Activated naive CD4-positive, alpha-beta T cell treated with anti-CD3 and anti-CD28 coated beads for 36 hours (primary cell): ENCODE measurements around the gene ZNF784. TPM values are rescaled to one million over a fixed set of nuclear protein-coding genes. Genes with fewer than 3 reads are reported as not detected.

ENCODE experiments used
- CTCF ChIA-PET: fragments of 350-600 bp; sonication (Branson Sonifier 250); formaldehyde crosslinking; loops from one replicate; lab custom pipeline; 2021; ENCODE audit warnings: antibody characterized with exemption; lab: Charles Lee
- DNase-seq: peaks from one replicate; pipeline ENCODE4 v3.0.0-alpha.2; 2020
- H3K27ac Mint-ChIP-seq: one replicate; pipeline ENCODE4 v1.8.0; 2021; ENCODE audit warnings: mild to moderate bottlenecking, mixed read lengths
- H3K27me3 Mint-ChIP-seq: one replicate; pipeline ENCODE4 v1.8.0; 2021; ENCODE audit warnings: low read depth, mixed read lengths
- H3K36me3 Mint-ChIP-seq: one replicate; pipeline ENCODE4 v1.8.0; 2021; ENCODE audit warnings: low read depth, mixed read lengths
- H3K4me1 Mint-ChIP-seq: one replicate; pipeline ENCODE4 v1.8.0; 2021; ENCODE audit warnings: low read depth, mixed read lengths
- H3K4me3 Mint-ChIP-seq: one replicate; pipeline ENCODE4 v1.8.0; 2021; ENCODE audit warnings: mild to moderate bottlenecking, moderate library complexity, mixed read lengths
- H3K9me3 Mint-ChIP-seq: one replicate; pipeline ENCODE4 v1.8.0; 2021; ENCODE audit warnings: mixed read lengths
- intact Hi-C: fragments of 100-400 bp; cut with micrococcal nuclease; formaldehyde crosslinking; loops from one replicate; pipeline ENCODE4 v1.15.1; 2023
- total RNA-seq, 2 experiments: library from RNA; stranded (reverse); gene quantifications; one replicate each; pipeline ENCODE4 v1.2.3, GENCODE V29; 2021

ZNF784 gene, protein sequence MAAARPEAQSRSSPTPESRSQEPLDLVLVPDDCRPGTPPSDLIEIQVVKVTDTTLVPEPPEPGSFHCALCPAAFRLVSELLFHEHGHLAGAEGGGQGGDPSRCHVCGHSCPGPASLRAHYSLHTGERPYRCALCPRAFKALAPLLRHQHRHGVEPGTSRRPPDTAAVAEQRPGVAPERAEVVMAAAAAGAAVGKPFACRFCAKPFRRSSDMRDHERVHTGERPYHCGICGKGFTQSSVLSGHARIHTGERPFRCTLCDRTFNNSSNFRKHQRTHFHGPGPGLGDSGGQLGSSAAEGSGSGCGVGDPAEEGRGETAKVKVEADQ
- 1 to 10 TPM; 3.7 to 4.0 TPM for total RNA-seq

DNA sequence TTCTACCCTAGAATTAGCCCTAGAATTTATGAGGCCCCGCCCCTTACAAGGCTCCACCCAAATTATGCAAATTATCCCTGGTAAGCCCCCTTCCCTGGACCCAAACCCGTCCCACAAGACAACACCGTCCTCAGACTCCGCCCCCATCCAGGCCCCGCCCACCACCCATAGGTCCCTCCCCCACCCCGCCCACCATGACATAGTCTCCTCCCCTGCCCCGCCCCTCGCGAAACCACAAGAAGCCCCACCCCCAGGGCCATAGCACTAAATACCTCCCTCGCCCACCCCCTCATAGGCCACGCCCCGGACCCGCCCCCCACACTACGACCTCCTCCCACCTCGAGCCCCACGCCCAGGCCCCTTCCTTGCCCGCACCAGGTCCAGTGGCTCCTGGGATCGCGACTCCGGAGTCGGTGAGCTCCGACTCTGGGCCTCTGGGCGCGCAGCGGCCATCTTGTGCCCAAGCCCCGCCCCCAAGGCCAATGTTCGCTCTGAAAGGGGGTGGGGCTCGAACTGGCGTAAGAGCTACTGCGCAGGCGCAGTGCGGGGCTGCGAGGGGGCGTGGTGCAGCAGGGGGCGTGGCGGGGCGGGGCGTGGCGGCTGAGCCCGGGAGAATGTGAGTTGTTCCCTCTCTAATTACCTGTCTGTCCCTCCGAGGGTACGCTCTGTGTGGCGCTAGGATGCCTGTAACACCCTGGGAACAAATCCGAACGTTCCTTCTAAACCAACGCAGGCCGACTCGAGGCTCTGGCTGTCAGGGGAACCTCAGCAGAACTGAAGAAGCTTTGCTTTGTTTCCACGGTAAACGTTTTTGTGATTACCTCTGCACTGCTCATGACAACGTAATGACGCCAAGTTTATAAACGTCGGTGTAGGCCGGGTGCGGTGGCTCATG is at the start of gene ZNF784:
Gene ZNF784 (minus strand): TSS at position 458 of the 895 bp plus-strand sequence. CDS start 5 bp downstream, at position 453.
- DNase-seq = peak; percentile 93
- Mint-ChIP-seq H3K27me3 (no peaks in the 10 kb centered on the region), H3K36me3 (peaks cover 9% of the 10 kb centered on the region), H3K9me3 (no peaks in the 10 kb centered on the region), H3K4me3 (peak within 1 kb of the TSS; percentile 92), H3K27ac (peak within 1 kb of the TSS; percentile 95), H3K4me1 (peaks cover 56% of the 10 kb centered on the region)
- CTCF ChIA-PET = interaction anchor here (0.9 to 4.4 kb wide), 6 partner anchors 9 to 157 kb away, joined by 4 to 25 read pairs (median 8); partner anchors contain the start of genes FIZ1 and ZNF865
- intact Hi-C loops = loop anchor here (1.0 kb wide), 7 partner anchors 8 to 344 kb away; partner anchors contain the start of genes FIZ1, HSPBP1, ISOC2 and U2AF2

DNA sequence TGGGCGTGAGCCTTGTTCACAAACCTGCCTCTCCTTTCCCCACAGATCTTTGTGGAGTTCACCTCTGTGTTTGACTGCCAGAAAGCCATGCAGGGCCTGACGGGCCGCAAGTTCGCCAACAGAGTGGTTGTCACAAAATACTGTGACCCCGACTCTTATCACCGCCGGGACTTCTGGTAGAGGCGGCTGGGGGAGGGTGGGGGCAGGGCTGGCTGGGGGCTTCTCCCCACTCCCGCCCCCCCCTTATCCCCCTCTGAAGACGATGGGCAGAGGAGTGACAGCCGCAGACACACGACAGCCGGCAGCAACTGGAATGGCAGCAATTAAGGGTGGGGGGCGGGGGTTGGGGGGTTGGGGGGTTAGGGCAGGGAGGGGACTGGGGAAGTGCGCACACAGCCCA is 49.5 kb upstream of the ZNF784 start:
- no peaks in the 10 kb centered on the region for H3K9me3 Mint-ChIP-seq
- intact Hi-C loops = loop anchor here (2.0 kb wide), 1 partner anchor 39 kb away; no protein-coding TSS in a partner anchor
- no peaks in the 10 kb centered on the region for H3K27me3 Mint-ChIP-seq
- CTCF ChIA-PET = no interaction called here
- H3K36me3 Mint-ChIP-seq = peaks cover 32% of the 10 kb centered on the region
- peak overlapping the region; percentile 22 for H3K27ac Mint-ChIP-seq
- no peak overlapping the region for H3K4me3 Mint-ChIP-seq
- no peak for DNase-seq
- peaks cover 62% of the 10 kb centered on the region for H3K4me1 Mint-ChIP-seq

DNA sequence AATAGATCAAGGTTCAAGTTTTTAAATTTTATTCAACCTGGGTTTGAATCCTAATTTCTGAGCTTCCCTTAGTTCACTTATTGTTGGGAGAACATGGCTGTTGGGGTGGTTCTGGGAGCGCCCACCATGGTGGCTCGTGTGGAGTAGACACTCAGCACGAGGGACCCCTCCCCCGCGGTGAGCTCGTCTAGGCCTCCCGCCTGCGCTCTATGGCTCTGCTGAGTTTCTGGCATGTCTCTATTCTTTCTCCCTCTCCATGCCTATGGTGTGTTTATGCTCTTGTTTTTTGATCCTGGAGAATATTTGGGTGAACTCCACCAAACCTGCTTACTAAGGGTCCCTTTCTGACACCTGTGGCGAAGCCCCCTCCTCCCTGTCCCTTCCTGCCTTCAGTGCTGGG is 49.1 kb upstream of the ZNF784 start:
- Mint-ChIP-seq H3K27me3 (no peaks in the 10 kb centered on the region), H3K4me1 (peaks cover 58% of the 10 kb centered on the region), H3K9me3 (no peaks in the 10 kb centered on the region), H3K27ac (peak overlapping the region; percentile 22), H3K4me3 (no peak overlapping the region), H3K36me3 (peaks cover 32% of the 10 kb centered on the region)
- CTCF ChIA-PET = interaction anchor here (0.7 to 1.1 kb wide), 2 partner anchors 26 to 170 kb away, joined by 3 to 4 read pairs; no protein-coding TSS in a partner anchor
- no peak for DNase-seq
- intact Hi-C loops = no loop called here

DNA sequence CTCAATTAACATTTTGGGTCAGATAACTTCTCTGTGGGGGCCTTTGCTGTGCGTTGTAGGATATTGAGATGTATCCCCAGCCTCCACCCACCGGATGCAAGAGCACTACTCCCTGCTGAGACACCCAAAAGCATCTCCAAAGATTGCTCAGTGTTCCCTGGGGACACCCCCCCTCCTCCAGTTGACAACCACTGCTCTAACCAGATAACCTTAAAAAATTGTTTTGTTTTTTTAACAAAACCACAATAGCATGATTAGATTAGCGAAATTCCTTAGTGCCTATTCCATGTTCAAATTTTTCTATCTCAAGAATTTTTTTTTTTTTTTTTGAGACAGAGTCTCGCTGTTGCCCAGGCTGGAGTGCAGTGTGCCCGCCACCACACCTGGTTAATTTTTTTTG is 48.1 kb upstream of the ZNF784 start:
- Mint-ChIP-seq H3K4me3 (no peak overlapping the region), H3K27me3 (no peaks in the 10 kb centered on the region), H3K4me1 (peaks cover 52% of the 10 kb centered on the region), H3K36me3 (peaks cover 40% of the 10 kb centered on the region), H3K27ac (no peak overlapping the region), H3K9me3 (no peaks in the 10 kb centered on the region)
- no peak for DNase-seq
- intact Hi-C loops = no loop called here
- CTCF ChIA-PET = interaction anchor here (0.8 to 2.0 kb wide), 4 partner anchors 10 to 169 kb away, joined by 3 to 9 read pairs (median 4); no protein-coding TSS in a partner anchor

DNA sequence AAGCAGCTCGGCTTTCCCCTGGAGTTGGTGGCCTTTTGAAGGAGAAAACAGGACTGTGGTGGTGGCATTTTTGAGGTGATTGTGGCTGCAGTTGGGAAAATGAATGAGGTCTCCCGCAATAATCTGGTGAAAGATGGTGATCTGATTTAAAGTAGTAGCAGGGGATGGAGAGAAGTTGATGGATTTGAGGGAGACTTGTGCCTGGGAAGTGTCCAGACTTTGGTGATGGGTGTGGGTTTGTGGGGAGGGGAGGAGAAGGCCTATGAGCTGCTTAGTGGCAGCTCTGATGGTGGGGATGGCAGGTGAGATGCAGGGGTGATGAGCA is 46.6 kb upstream of the ZNF784 start:
- CTCF ChIA-PET = interaction anchor here (1.2 to 2.0 kb wide), 3 partner anchors 8 to 39 kb away, joined by 3 to 10 read pairs (median 9); no protein-coding TSS in a partner anchor
- DNase-seq = no peak
- H3K4me1 Mint-ChIP-seq = peaks cover 44% of the 10 kb centered on the region
- H3K27ac Mint-ChIP-seq = no peak overlapping the region
- no peaks in the 10 kb centered on the region for H3K27me3 Mint-ChIP-seq
- H3K9me3 Mint-ChIP-seq = no peaks in the 10 kb centered on the region
- intact Hi-C loops = no loop called here
- no peak overlapping the region for H3K4me3 Mint-ChIP-seq
- H3K36me3 Mint-ChIP-seq = peaks cover 43% of the 10 kb centered on the region

DNA sequence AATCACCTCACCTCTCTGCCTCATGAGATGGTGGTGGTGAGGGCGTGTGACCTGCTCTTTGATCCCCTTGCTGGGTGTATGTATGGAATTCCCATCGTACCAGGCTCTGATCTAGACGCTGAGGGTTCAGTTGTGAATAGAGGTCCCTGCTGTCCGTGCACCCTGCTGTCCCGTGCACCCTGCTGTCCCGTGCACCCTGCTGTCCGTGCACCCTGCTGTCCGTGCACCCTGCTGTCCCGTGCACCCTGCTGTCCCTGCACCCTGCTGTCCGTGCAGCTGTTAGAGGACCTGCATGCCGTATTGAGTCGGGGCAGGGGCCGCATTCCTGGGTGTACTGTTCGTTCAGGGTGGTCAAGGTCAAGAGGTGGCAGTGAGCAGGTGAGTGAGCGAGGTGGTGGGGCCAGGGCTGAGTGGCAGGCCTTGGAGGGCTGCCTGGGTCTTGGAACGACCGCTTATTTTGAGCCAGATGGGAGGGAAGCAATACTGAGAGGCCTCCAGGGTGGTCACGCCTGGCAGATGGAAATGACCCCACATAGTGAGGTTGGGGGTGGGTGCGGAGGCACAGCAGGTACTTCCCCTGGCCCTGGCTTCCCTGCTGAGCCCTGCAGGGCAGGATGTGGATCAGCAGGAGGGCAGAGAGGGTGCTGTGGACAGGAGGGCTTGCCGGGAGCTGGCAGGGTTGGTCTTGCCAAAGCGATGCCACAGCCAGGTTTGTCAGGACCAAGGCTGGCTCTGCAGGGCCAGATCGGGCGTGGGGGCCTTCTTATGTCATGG is 46.1 kb upstream of the ZNF784 start:
- Mint-ChIP-seq H3K27me3 (no peaks in the 10 kb centered on the region), H3K4me3 (no peak overlapping the region), H3K4me1 (peaks cover 40% of the 10 kb centered on the region), H3K9me3 (no peaks in the 10 kb centered on the region), H3K27ac (no peak overlapping the region), H3K36me3 (peaks cover 42% of the 10 kb centered on the region)
- CTCF ChIA-PET = interaction anchor here (1.5 to 2.0 kb wide), 2 partner anchors 13 to 38 kb away, joined by 9 to 10 read pairs; no protein-coding TSS in a partner anchor
- intact Hi-C loops = no loop called here
- DNase-seq = no peak

DNA sequence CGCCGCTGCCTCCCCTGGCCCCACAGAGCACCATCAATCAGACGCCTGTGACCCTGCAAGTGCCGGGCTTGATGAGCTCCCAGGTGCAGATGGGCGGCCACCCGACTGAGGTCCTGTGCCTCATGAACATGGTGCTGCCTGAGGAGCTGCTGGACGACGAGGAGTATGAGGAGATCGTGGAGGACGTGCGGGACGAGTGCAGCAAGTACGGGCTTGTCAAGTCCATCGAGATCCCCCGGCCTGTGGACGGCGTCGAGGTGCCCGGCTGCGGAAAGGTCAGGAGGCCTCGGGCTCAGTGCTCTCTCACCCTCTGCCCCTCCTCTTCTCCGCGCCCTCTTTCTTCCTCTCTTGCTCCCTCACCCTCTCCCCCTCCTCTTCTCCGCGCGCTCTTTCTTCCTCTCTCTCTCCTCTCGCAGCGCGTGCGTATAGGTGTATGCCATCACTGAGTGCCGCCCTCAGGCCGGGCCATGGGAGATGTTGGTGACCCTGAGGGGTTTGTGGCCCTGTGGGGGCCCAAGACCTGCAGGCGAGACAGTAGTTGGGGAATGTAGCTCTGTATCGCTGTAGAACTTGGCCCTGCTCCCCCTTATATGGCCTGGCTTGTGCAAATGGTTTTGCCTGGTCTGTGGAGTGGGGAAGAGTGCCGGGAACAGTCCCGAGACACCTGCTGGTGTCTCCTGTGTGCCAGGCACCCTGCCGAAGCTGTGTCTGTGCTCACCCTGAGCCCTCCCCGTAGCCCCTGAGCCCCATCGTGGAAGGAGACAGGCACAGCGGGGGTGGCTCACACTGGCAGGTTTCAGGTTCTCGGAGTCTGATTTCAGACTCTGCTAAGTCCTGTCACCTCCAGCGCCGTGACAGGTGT is 45.3 kb upstream of the ZNF784 start:
- CTCF ChIA-PET = no interaction called here
- no peak overlapping the region for H3K27ac Mint-ChIP-seq

DNA sequence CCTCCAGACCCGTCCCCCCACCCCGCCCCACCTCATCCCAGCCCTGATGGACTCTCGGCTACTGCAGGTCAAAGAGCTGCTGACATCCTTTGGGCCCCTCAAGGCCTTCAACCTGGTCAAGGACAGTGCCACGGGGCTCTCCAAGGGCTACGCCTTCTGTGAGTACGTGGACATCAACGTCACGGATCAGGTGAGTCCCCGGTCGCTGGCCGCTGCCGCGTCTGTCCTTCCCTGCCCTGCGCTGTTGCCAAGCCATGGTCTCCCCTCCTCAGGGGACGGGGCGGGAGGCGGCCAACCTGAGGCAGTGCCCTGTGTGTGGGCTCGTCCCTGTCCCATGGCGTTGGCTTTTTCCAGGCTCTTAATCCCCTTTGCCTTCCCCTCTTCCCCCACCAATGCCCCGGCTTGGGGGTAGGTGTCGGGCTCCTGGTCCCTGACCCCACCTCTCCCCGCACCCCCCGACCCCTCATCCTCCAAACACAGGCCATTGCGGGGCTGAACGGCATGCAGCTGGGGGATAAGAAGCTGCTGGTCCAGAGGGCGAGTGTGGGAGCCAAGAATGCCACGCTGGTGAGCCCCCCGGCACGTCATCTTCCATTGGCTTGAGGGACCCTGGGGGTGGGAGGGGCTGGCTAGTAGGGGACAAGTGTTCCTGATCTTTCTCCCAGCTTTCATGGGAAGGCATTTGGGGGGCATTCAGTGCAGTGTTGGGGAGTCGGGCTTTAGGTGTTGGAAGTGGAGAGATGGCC is 44.4 kb upstream of the ZNF784 start:
- no peak overlapping the region for H3K27ac Mint-ChIP-seq
- H3K9me3 Mint-ChIP-seq = no peaks in the 10 kb centered on the region
- no peak overlapping the region for H3K4me3 Mint-ChIP-seq
- H3K27me3 Mint-ChIP-seq = no peaks in the 10 kb centered on the region
- CTCF ChIA-PET = no interaction called here
- peaks cover 40% of the 10 kb centered on the region for H3K36me3 Mint-ChIP-seq
- H3K4me1 Mint-ChIP-seq = peaks cover 42% of the 10 kb centered on the region
- intact Hi-C loops = no loop called here
- DNase-seq = no peak

More for the DNA sequence above, 45.3 kb upstream of the ZNF784 start:
- H3K4me3 Mint-ChIP-seq = no peak overlapping the region
- DNase-seq = no peak
- peaks cover 41% of the 10 kb centered on the region for H3K36me3 Mint-ChIP-seq
- peaks cover 42% of the 10 kb centered on the region for H3K4me1 Mint-ChIP-seq
- no peaks in the 10 kb centered on the region for H3K9me3 Mint-ChIP-seq
- no peaks in the 10 kb centered on the region for H3K27me3 Mint-ChIP-seq
- intact Hi-C loops = no loop called here

DNA sequence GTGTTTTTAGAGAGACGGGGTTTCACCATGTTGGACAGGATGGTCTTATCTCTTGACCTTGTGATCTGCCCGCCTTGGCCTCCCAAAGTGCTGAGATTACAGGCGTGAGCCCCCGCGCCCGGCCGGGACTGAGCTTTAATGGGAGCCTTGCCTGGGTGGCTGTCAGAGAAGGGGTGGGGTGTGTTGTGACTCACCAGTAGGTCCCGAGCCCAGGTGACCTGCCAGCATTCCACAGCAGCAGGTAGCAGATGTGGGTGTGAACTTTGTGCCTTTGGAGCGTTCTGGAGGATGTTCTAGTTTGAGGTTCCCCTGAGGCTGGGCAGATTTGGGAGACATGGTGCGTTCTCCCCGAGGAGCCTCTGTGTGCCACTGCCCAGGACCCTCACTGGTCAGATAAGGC is 43.6 kb upstream of the ZNF784 start:
- no peak for DNase-seq
- Mint-ChIP-seq H3K36me3 (peaks cover 42% of the 10 kb centered on the region), H3K4me1 (peaks cover 35% of the 10 kb centered on the region), H3K27ac (no peak overlapping the region), H3K4me3 (no peak overlapping the region), H3K9me3 (no peaks in the 10 kb centered on the region), H3K27me3 (no peaks in the 10 kb centered on the region)
- CTCF ChIA-PET = interaction anchor here (0.9 kb wide), 1 partner anchor 14 kb away, joined by 3 read pairs; no protein-coding TSS in a partner anchor
- intact Hi-C loops = no loop called here

DNA sequence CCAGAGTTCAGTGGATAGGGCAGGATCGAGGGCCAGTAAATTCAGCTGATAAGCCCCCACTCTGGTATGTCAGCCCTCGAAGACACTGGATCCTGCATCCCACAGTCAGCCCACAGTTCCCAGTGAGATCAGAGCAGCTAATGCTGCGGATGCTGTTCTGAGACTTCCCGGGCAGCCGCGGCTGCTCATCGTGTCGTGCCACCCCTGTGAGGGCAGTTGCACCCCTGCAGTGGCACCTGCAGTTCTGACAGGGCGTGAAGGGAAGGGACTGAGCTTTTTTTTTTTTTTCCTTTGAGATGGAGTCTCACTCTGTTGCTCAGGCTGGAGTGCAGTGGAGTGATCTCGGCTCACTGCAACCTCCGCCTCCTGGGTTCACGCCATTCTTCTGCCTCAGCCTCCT is 43.1 kb upstream of the ZNF784 start:
- H3K4me1 Mint-ChIP-seq = peaks cover 39% of the 10 kb centered on the region
- DNase-seq = no peak
- H3K9me3 Mint-ChIP-seq = no peaks in the 10 kb centered on the region
- H3K27me3 Mint-ChIP-seq = no peaks in the 10 kb centered on the region
- H3K36me3 Mint-ChIP-seq = peaks cover 46% of the 10 kb centered on the region
- H3K4me3 Mint-ChIP-seq = no peak overlapping the region
- CTCF ChIA-PET = interaction anchor here (0.9 kb wide), 1 partner anchor 13 kb away, joined by 3 read pairs; no protein-coding TSS in a partner anchor
- intact Hi-C loops = no loop called here
- H3K27ac Mint-ChIP-seq = no peak overlapping the region
